ENCODE results near the gene SRSF10. TPM values are rescaled to one million over a fixed set of nuclear protein-coding genes. Genes with fewer than 3 reads are reported as not detected.

SRSF10 gene
- total RNA-seq, 4 donors from 2014 or later, result 53.6 to 89.7 (median 56.6) TPM

DNA sequence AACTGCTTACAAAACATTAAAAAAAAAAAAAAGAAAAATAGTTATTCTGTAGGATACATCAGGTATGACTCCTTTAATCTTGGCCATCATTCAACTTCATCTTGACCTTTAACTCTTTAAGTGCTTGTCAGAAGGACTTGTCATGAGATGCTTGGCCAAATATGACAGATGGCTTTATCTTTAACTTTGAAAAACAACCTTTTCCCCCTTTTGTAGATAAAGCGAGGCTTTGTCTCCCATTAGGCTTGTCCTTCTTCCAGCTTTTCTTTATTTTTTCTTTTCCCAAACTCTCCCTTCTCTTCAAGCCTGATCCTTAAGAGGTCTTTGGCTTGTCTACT is 2.3 kb downstream of the SRSF10 start:
- DNase-seq (ENCODE audit: extremely low spot score), result no peak
- Histone ChIP-seq H3K4me3 (peak overlapping the region in 2 of 4 donors; percentile 10 to 87), H3K4me1 (peaks cover 37 to 73% (median 64%) of the 10 kb centered on the region in 4 donors), H3K27ac (replicated peaks in 1 of 4) (peak overlapping the region; percentile 20 to 96 (median 45)), H3K9me3 (no peaks in the 10 kb centered on the region), H3K36me3 (peaks cover 0 to 20% (median 9%) of the 10 kb centered on the region in 4 donors), H3K27me3 (no peaks in the 10 kb centered on the region)
- intact Hi-C loops (cut with DNase I), result no loop called here
- TF ChIP-seq POLR2AphosphoS5 (IDR thresholded peaks at IDR 0.05) (no peak), EP300 (IDR thresholded peaks at IDR 0.05) (no peak), POLR2A (IDR thresholded peaks at IDR 0.05; ENCODE audit: low read depth) (no peak)
- TF ChIP-seq, protein P1, sequence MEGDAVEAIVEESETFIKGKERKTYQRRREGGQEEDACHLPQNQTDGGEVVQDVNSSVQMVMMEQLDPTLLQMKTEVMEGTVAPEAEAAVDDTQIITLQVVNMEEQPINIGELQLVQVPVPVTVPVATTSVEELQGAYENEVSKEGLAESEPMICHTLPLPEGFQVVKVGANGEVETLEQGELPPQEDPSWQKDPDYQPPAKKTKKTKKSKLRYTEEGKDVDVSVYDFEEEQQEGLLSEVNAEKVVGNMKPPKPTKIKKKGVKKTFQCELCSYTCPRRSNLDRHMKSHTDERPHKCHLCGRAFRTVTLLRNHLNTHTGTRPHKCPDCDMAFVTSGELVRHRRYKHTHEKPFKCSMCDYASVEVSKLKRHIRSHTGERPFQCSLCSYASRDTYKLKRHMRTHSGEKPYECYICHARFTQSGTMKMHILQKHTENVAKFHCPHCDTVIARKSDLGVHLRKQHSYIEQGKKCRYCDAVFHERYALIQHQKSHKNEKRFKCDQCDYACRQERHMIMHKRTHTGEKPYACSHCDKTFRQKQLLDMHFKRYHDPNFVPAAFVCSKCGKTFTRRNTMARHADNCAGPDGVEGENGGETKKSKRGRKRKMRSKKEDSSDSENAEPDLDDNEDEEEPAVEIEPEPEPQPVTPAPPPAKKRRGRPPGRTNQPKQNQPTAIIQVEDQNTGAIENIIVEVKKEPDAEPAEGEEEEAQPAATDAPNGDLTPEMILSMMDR (IDR thresholded peaks at IDR 0.05), result no peak
- WGBS, result 79% methylated on average over 1 of the region's 1 CpG

DNA sequence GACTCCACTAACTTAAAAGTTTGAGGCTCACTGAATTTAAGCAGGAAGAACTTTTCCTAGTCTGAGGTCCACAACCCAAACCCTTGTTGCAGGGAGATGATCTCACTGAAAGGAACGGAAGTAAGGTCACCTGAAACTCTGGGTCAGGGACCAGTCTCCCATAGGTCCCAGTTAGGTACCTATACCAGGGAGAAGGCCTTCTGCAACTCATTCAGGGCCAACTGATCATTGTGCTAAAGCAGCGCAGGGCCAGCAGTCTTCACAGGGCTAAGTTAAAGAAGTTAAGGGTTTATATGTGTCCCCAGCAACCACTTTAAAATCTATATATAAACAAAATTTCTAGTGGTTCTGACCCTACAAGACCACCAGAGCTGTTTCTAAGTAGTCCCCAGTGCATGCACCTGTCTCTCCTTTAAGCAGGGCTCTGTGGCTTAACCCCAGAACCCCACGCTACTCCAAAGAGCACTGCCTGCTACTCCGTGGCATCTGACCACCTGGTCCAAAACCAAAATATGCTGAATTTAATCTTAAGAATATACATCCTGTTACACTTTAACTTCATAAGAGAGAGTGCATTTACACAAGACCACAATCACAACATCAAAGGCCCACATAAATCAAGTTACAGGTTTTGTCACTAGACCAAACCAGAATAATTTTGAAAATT is 2.8 kb downstream of the SRSF10 start:
- no peaks in the 10 kb centered on the region for H3K27me3 ChIP-seq
- TF ChIP-seq POLR2A (IDR thresholded peaks at IDR 0.05; ENCODE audit: low read depth) (no peak), EP300 (IDR thresholded peaks at IDR 0.05) (no peak), POLR2AphosphoS5 (IDR thresholded peaks at IDR 0.05) (no peak)
- TF ChIP-seq, protein P1 (IDR thresholded peaks at IDR 0.05), result no peak
- peaks cover 37 to 75% (median 64%) of the 10 kb centered on the region in 4 donors for H3K4me1 ChIP-seq
- peaks cover 0 to 22% (median 11%) of the 10 kb centered on the region in 4 donors for H3K36me3 ChIP-seq
- peak overlapping the region; percentile 20 to 96 (median 45) for H3K27ac ChIP-seq (replicated peaks in 1 of 4)
- H3K4me3 ChIP-seq, result peak overlapping the region in 3 of 4 donors; percentile 7 to 25 (median 16)
- no peaks in the 10 kb centered on the region for H3K9me3 ChIP-seq
- 61% methylated on average over 4 of the region's 4 CpGs for WGBS
- DNase-seq (ENCODE audit: extremely low spot score), result no peak
- intact Hi-C loops (cut with DNase I), result no loop called here

DNA sequence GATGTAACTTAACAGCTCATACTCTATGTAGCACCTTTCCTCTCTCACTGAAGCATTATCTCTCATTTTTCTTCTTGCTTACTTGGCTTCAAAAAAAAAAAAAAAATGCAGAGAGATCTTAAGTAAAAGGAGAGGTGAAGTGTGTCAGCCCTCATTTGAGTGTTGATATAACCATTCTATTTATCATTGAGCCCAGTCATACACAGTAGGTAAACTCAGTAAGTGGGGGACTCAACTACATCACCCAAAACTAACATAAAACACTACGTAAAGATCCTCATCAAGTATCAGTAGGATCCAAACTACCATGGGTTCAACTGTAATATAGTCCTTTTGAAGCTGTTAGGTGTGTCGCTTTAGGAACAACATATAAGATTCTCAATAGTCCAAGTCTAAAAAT is 12.3 kb downstream of the SRSF10 start:
- Histone ChIP-seq H3K27ac (replicated peaks in 1 of 4) (no peak overlapping the region), H3K4me1 (peaks cover 22 to 27% (median 26%) of the 10 kb centered on the region in 4 donors), H3K9me3 (no peaks in the 10 kb centered on the region), H3K27me3 (no peaks in the 10 kb centered on the region), H3K36me3 (peaks cover 18 to 74% (median 58%) of the 10 kb centered on the region in 4 donors), H3K4me3 (no peak overlapping the region)
- TF ChIP-seq, protein P1 (IDR thresholded peaks at IDR 0.05), result no peak
- TF ChIP-seq POLR2A (IDR thresholded peaks at IDR 0.05; ENCODE audit: low read depth) (no peak), POLR2AphosphoS5 (IDR thresholded peaks at IDR 0.05) (no peak), EP300 (IDR thresholded peaks at IDR 0.05) (no peak)
- no peak for DNase-seq (ENCODE audit: extremely low spot score)
- intact Hi-C loops (cut with DNase I), result no loop called here
- WGBS, result 62% methylated on average over 2 of the region's 2 CpGs

DNA sequence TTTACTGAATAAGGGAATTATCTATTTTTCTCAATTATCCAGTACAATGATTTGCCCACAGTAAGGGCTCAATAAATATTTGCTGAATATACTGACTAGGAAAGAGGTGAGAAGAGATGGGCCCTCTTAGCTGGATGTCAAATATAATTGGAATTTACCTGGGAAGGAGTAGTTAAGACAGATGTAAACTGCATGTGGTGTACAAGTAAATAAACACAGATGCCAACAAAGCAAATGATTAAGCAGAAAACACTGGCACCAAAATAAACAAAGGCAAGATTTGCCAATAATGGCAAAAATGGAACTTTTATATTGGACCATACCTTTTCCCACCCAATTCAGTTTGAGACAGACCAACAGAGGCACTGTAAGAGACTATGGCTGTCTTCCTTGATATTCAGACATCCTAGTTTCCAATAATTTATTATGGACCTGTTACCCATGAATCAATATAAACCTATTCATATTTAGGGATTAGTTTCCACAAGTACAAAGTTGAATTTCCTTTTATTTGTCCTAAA is 13.1 kb downstream of the SRSF10 start:
- no peak overlapping the region for H3K4me3 ChIP-seq
- H3K27ac ChIP-seq (replicated peaks in 1 of 4), result peak overlapping the region in 2 of 4 donors; percentile 1 to 18
- TF ChIP-seq POLR2AphosphoS5 (IDR thresholded peaks at IDR 0.05) (no peak), POLR2A (IDR thresholded peaks at IDR 0.05; ENCODE audit: low read depth) (no peak), EP300 (IDR thresholded peaks at IDR 0.05) (no peak)
- TF ChIP-seq, protein P1 (IDR thresholded peaks at IDR 0.05), result no peak

More for the DNA sequence above, 13.1 kb downstream of the SRSF10 start:
- Histone ChIP-seq H3K27me3 (no peaks in the 10 kb centered on the region), H3K36me3 (peaks cover 18 to 70% (median 54%) of the 10 kb centered on the region in 4 donors), H3K4me1 (peaks cover 22 to 28% (median 26%) of the 10 kb centered on the region in 4 donors), H3K9me3 (no peaks in the 10 kb centered on the region)
- no peak for DNase-seq (ENCODE audit: extremely low spot score)
- intact Hi-C loops (cut with DNase I), result no loop called here

All from esophagus muscularis mucosa (tissue), 4 donors.